Rectal smooth muscle tissue (tissue), 1 donor: ENCODE results near the gene SPDEF.

Experiments used
- H3K27ac ChIP-seq: one replicate; pipeline ENCODE4 v1.7.0; 2013; ENCODE audit warnings: low read depth, low read length, inconsistent platforms
- H3K27me3 ChIP-seq: one replicate; pipeline ENCODE4 v1.7.0; 2013; ENCODE audit warnings: low read length; ENCODE audit not compliant: control insufficient read depth, insufficient read depth
- H3K36me3 ChIP-seq: one replicate; pipeline ENCODE4 v1.7.0; 2013; ENCODE audit warnings: low read length; ENCODE audit not compliant: control insufficient read depth, insufficient read depth
- H3K4me1 ChIP-seq: one replicate; pipeline ENCODE4 v1.7.0; 2013; ENCODE audit warnings: low read length; ENCODE audit not compliant: control insufficient read depth, insufficient read depth
- H3K4me3 ChIP-seq: one replicate; pipeline ENCODE4 v1.7.0; 2013; ENCODE audit warnings: low read length
- H3K9ac ChIP-seq: one replicate; pipeline ENCODE4 v1.7.0; 2013; ENCODE audit warnings: low read length

SPDEF gene

DNA sequence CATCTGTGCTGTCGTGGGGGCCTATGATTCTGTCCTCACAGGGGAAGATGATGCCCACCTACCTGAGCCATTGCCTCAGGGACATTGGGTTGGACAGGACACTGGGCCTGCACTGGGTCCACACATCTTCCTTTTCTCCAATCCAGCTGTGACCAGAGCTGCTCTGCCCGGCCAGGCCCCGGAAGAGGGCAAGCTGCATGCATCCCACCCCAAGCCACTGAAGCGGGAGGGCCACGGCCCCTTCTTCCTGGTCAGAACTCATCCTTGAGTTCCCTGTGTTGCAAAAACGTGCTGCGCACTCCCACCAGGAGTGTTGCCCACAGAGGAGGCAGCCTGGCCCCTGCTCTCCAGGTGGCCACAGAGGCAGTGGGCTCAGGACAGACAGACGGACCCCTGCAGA lies 38.2 kb downstream of the SPDEF start:
- Histone ChIP-seq H3K9ac (no peak overlapping the region), H3K4me1 (no peaks in the 10 kb centered on the region), H3K27ac (no peak overlapping the region), H3K27me3 (peaks cover 4% of the 10 kb centered on the region), H3K4me3 (no peak overlapping the region), H3K36me3 (no peaks in the 10 kb centered on the region)

DNA sequence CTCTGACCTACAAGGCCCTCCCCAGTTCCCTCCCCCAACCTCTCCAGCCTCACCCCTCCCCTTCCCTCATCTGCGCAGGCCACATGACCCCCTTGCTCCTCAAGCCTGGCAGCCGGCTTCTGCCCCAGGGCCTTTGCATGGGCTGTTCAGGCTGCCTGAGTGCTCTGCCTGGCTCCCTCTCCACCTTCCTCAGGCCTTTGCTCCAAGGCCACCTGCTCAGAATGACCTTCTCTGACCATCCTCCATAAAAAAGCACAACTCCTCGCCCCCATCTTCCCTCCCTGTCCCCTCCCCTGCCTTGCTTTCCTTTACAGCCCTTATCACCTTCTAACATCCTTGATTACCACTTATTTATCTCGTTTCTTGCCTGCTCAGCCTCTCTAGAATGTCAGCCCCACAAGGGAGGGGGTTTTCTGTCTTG lies 38.7 kb downstream of the SPDEF start:
- peaks cover 4% of the 10 kb centered on the region for H3K27me3 ChIP-seq
- H3K4me3 ChIP-seq, result no peak overlapping the region
- H3K4me1 ChIP-seq, result no peaks in the 10 kb centered on the region
- H3K9ac ChIP-seq, result no peak overlapping the region
- no peaks in the 10 kb centered on the region for H3K36me3 ChIP-seq
- H3K27ac ChIP-seq, result no peak overlapping the region

DNA sequence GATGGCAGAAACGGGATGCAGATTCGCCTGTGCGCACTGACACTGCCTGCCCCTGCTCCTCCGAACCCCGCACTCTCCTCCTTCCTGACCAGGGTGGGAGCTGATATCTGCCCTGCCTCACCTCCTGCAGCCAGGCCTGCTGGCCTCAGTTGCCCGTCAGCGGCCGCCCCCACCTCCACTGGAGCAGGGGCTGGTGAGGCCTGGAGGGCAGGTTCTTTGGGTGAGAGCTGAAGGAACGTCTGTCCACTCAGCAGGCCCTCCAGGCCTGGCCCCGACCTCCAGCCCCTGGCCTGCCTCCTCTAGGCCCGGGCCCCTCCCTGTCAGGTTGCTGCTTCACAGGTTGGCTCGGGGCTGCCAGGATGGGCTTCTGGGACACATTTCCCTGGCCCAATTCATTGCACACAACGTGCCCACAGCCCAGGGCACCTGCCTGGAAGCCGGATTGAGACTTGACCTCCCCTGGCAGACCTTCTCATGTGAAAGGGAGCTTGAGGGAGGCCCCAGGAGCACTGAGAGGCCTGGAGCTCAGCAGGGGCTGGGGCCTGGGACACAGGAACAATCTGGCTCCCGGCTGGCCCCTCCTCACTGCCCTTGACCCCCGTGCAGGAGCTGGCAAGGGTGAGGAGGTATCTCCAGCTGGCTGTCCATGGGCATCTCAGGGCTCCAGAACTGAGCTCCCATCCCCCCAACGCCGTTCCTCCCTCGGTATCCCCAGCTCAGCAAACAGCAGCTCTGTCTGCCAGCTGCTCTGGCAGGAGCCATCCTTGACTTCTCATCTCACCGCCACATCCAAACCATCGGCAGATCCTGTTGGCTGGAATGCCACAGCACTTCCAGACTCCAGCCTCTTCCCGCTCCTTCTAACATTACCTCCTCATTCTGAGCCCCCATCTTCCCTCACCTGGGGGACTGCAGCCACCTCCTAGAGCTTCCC lies 39.5 kb downstream of the SPDEF start:
- Histone ChIP-seq H3K9ac (no peak overlapping the region), H3K36me3 (no peaks in the 10 kb centered on the region), H3K4me3 (no peak overlapping the region), H3K4me1 (no peaks in the 10 kb centered on the region), H3K27ac (no peak overlapping the region), H3K27me3 (peaks cover 4% of the 10 kb centered on the region)

GRCh38 chr6:34515473-34516387 lies 40.4 kb downstream of the SPDEF start:
- H3K4me1 ChIP-seq, result no peaks in the 10 kb centered on the region
- no peak overlapping the region for H3K9ac ChIP-seq
- H3K36me3 ChIP-seq, result no peaks in the 10 kb centered on the region
- peaks cover 4% of the 10 kb centered on the region for H3K27me3 ChIP-seq
- H3K27ac ChIP-seq, result no peak overlapping the region
- H3K4me3 ChIP-seq, result no peak overlapping the region

DNA sequence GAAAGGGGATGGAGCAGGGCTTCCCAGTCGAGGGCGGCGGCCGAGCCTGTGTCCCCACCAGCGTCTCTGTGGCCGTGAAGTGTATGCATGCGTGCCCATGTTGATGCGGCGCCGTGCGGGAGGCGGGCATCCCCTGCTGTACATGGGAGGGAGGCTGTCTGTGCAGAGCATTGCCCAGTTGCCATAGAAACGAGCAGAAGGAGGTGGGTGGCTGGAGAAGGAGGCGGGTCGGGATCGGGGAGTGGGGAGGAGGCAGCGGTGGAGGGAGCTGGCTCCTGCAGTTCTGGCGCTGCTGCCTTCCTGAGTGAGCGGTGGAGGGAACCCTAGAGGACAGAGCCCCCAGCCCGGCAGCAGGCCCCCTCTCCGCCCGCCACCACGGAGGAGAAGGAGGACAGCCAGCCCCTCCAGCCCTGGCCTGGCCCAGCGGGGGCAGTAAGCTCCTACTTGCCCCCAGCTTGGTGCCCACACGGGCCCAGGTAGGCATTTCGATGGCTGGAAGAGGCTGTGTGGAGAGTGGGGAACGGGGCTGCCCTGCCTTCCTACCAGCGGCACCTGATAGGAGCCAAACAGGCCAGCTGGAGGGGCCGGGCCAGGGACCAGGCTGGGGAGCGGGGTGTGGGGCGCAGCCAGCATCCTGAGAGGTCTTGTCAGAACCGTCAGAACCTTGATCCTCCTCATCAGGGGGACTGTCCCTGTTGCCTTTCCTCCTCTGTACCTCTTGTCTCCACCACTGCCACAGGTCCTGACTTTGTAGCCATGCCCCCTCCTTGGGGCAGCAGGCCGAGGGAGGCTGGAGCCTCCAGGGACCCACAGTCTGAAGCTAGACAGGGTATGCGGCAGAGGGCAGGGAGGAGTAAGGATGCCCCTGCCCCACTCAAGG lies 41.3 kb downstream of the SPDEF start:
- Histone ChIP-seq H3K4me3 (no peak overlapping the region), H3K27ac (no peak overlapping the region)

GRCh38 chr6:34514112-34514511 lies 42.0 kb downstream of the SPDEF start:
- Histone ChIP-seq H3K36me3 (no peaks in the 10 kb centered on the region), H3K4me1 (no peaks in the 10 kb centered on the region), H3K27me3 (peaks cover 4% of the 10 kb centered on the region), H3K4me3 (no peak overlapping the region), H3K9ac (no peak overlapping the region), H3K27ac (no peak overlapping the region)

More for the DNA sequence above, 41.3 kb downstream of the SPDEF start:
- Histone ChIP-seq H3K36me3 (no peaks in the 10 kb centered on the region), H3K4me1 (no peaks in the 10 kb centered on the region), H3K9ac (no peak overlapping the region), H3K27me3 (peaks cover 4% of the 10 kb centered on the region)

DNA sequence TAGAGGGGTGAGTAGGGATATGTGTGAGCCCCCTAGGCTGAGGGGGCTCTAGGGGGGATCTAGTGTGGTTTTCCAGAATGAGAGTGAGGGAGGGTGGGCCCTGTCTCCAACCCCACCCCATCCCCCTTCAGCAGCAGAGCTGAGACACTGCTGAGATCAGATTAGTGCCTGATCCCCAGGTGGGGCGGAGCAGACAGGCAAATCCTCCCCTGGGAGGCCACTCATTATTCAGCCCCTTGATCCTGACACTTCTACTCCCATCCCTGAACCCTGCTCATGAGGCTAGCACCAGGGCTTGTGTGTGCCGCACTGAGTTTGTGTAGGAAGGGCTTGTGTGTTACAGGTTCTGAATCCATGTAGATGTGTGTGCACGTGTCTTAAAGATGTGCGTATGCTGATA lies 42.5 kb downstream of the SPDEF start:
- H3K4me3 ChIP-seq, result no peak overlapping the region
- no peak overlapping the region for H3K9ac ChIP-seq

DNA sequence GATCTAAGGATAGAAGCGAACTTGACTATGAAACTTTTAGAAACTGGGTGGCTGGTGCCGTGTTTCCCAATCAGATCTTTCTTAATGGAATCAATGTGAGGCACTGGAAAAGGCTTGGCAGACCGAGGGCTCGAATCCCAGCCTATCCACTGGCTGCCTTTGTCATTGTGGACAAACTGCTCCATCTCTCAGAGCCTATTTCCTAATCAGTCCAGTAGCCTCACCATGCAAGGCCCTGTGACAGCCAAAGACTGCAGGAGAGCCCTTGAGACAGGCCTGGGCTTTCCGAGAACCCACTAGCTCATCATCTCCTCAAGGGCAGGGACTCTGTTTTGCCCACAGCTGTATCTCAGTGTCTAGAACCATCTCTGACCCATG lies 43.4 kb downstream of the SPDEF start:
- Histone ChIP-seq H3K27ac (no peak overlapping the region), H3K36me3 (no peaks in the 10 kb centered on the region), H3K4me1 (no peaks in the 10 kb centered on the region), H3K9ac (no peak overlapping the region), H3K4me3 (no peak overlapping the region), H3K27me3 (peaks cover 4% of the 10 kb centered on the region)

More for the DNA sequence above, 42.5 kb downstream of the SPDEF start:
- Histone ChIP-seq H3K4me1 (no peaks in the 10 kb centered on the region), H3K27me3 (peaks cover 4% of the 10 kb centered on the region), H3K36me3 (no peaks in the 10 kb centered on the region), H3K27ac (no peak overlapping the region)

DNA sequence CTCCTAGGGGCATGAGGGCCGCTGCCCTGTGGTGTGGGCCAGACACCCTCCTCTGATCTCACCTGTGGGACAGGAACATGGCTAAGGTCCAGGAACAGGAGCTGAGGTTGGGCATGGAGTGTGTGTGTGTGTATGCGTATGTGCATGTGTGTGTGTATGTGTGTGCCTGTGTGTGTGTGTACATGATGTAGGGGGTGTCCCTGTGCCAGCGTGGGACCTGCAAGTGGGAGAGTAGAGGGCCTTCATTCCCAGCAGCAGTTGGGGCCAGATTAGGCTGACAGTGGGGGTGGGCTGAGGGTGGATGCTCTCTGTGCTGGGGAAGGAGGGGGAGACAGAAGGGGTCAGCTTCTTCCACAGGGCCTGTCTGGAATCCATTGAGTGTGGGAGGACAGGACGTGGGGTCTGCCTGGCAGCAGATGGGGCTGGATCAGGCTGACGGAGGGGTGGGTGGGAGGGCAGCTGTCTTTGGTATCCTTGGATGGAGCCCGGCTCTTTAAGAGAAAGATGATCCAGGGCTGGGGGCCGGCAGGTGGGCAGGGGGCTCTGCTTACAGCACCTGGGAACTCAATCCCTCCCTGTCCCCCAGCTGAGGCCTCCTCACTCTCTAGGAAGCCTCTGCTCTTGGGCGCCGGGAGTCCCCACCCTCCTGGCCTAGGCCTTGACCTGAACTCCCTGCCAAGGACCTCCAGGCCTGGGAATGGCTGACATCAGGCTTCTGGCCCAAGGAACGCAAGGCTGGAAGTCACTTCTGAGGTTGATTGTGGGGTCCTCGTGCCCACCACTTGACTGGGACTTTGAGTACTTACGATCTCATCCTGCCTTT lies 44.0 kb downstream of the SPDEF start:
- no peak overlapping the region for H3K4me3 ChIP-seq
- no peak overlapping the region for H3K9ac ChIP-seq

GRCh38 chr6:34511214-34511914 lies 44.8 kb downstream of the SPDEF start:
- no peaks in the 10 kb centered on the region for H3K4me1 ChIP-seq
- H3K27me3 ChIP-seq, result peaks cover 4% of the 10 kb centered on the region
- no peak overlapping the region for H3K4me3 ChIP-seq
- H3K36me3 ChIP-seq, result no peaks in the 10 kb centered on the region
- H3K9ac ChIP-seq, result no peak overlapping the region
- no peak overlapping the region for H3K27ac ChIP-seq

More for the DNA sequence above, 44.0 kb downstream of the SPDEF start:
- Histone ChIP-seq H3K27me3 (peaks cover 4% of the 10 kb centered on the region), H3K36me3 (no peaks in the 10 kb centered on the region), H3K27ac (no peak overlapping the region), H3K4me1 (no peaks in the 10 kb centered on the region)

DNA sequence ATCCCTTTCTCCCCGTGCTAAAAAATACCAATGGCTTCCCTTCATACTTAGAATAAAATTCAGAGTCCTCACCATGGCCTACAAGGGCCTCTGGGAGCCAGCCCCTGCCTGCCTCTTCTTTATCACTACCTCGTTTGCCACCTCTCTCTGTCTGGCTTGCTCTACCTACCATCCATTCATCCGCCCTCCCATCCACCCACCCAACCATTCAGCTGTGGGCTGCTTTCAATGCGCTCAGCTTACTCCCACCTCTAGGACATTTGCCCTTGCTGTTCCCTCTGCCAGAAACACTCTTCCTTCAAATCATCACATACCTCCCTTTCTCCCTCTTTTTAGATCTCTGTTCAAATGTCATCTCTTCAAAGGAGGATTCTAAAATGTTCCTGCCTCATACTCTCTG lies 45.8 kb downstream of the SPDEF start:
- no peak overlapping the region for H3K27ac ChIP-seq
- H3K27me3 ChIP-seq, result peaks cover 2% of the 10 kb centered on the region
- H3K4me1 ChIP-seq, result no peaks in the 10 kb centered on the region
- H3K36me3 ChIP-seq, result no peaks in the 10 kb centered on the region
- H3K4me3 ChIP-seq, result no peak overlapping the region
- no peak overlapping the region for H3K9ac ChIP-seq
